NCI-H2227 (cell line): Measurements from ENCODE around the gene SKAP2.
A peak's percentile ranks its signal among the peaks of the same experiment; 100 is the strongest.

Source experiments
- DNase-seq: peaks from one replicate; lab custom pipeline; 2025; ENCODE audit not compliant: unreplicated experiment; lab: John Stamatoyannopoulos, UW

Gene SKAP2, protein sequence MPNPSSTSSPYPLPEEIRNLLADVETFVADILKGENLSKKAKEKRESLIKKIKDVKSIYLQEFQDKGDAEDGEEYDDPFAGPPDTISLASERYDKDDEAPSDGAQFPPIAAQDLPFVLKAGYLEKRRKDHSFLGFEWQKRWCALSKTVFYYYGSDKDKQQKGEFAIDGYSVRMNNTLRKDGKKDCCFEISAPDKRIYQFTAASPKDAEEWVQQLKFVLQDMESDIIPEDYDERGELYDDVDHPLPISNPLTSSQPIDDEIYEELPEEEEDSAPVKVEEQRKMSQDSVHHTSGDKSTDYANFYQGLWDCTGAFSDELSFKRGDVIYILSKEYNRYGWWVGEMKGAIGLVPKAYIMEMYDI

DNA sequence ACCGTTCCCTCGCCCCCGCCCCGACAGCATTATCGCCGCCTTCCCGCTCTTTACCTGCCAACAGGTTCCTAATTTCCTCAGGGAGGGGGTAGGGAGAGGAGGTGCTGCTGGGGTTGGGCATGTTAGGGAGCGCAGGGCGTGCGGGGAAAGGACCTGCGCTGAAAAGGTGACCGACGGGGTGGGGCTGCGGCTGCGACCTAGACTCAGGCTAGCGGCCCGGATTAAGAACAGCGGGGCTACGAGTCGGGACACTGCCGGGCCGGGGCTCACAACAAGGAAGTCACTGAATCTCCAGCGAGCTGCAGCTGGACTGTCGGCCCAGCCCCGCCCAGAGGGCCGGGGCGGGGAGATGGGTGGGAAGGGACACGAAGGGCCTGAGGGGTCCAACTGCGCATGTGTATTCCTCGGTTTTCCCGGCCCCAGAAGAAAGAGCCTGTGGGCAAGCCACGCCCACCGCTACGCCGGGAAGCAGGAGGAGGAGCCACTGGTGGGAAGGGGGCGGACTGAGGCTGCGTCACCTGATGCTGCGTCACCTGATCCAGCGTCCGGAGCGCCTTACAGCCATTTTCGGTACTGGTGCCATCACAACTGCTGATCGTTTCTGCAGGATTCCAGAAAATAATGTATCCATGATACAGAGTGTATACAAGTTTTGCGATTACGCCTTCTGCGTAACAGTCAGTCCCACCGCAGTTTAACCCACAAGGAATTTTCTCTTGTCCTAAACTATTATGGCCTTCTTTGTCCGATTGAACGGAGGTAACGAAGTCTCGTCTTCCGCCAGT is at the start of gene SKAP2:
TSS of gene SKAP2 (minus strand) at position 282 of the 785 bp plus-strand sequence. CDS start at position 121, 161 bp downstream.
- peak; percentile 98 for DNase-seq

DNA sequence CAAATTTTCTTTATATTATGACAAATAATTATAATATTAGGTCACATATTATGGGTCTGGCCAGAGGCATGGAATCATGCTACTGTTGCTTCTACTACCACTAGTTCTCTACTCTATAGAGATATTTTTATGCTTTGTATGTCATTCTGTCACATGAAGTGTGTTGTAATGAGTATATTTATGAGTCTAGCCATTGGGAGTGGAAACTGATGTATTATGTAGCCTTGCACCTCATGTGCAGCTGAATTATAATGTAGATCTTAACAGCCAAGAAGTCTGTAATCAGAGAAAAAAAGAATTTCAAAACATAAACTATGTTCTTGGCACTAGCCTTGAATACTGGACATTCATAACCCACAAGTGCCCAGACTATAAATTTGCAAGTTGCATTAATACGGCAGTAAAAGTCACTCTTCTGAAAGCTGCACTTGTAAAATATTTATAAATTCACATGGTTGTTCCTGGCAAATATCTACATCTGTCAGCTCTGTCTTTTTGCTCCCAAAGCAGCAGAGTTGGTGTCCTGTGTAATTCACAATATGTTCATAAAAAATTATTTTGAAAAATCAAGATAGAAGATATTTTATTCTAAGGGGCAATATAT is 48.6 kb upstream of the SKAP2 start:
- no peak for DNase-seq

DNA sequence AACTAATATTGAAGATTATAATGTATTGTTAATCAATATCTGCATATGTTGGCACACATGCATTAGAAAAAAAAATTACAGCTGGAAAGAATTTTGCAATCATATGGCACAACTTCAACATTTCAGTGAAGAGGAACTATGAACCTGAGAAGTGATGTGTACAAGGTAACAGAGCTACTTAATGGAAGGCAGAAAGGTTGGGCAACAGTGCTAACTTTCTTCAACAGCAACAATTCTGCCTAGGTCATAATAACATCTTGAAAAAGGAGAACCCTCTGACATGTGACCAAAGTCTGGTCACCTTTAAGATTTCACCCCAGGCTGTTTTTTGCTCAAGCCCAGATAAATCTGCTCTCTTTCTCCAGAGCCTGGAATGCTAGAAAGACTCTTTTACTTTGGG is 47.9 kb upstream of the SKAP2 start:
- no peak for DNase-seq

DNA sequence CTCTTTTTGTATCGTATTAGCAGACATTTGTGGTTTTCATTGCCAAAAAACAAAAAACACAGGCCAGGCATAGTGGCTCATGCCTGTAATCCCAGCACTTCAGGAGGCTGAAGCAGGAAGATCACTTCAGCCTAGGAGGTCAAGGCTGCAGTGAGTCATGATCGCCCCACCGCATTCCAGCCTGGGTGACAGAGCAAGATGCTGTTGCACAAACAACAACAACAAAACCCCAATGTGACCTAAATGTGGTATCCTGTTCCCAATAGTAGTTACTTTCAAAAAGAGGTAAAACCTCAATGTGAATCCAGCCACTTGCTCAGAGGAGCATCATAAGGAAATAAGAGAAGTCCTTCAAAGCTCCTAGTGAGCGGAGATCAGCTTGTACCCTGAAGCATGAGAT is 45.8 kb upstream of the SKAP2 start:
- DNase-seq = no peak

DNA sequence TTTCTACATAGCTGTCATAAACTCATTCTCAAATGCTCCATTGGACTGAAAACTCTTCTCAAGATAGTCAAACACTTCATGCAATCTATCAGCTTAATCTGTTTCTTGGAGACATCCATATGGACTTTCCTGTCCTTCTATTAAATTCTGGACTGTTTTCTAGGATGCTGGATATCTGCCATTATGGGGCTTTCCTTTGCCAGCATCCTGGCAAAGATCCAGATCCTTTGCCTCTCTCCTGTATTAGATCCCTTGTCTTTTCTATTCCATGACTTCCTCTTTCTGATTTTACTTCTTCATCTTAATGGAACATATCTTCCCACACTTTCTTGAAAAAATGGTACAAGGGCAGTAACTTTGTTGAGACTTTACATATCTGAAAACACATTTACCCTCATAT is 35.9 kb upstream of the SKAP2 start:
- no peak for DNase-seq

DNA sequence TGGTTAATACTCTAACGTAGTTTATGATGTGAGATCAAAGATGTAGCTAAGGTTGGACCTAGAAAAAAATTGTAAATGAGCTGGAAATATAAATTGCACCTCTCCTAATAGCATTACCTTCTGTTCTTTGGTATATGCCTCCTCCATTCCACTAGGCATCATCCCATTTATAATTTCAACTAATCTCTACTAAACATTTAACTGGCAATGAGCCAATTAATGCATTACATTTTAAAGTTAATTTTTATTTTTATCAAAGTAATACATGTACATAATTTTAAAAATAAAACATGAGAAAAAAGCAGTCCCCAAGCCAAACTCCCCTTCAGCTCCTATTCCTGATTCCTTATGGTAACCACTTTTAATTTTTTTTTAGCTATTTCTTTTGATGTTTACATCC is 35.1 kb upstream of the SKAP2 start:
- no peak for DNase-seq

DNA sequence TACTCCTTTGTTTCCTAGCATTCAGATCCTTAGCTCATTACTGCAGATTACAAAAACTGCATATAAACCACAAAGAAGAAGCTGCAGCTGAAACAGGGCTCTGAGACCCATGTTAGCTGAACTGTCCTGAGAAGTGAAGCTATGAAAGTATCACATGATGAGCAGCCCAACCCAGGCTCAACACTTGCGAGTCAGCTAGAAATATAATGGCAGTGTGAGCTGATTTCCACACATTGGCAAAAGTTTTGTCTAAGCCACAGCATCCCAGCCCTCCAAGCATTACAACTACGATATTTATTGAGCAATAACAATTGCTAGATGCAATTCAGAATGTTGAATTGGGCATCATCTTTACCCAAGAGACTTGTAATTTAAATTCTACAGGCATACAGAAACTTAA is 34.5 kb upstream of the SKAP2 start:
- DNase-seq = no peak

DNA sequence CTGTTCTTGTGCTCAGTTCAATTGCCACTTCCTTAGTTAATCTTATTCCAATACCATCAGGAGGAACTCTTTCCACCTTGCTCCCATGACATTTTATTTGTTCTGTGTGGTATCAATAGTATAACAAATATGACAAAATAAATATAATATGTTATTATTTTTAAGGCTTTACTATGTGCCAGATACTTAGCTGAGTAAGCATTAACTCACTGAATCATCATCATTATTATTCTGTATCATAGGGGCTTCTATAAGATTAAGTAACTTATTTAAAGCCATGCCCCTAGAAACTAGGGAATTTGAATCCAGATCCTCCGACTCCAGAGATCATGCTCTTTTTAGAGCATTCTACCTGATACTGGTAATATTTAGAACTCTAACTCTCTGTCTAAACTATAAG is 33.5 kb upstream of the SKAP2 start:
- no peak for DNase-seq

DNA sequence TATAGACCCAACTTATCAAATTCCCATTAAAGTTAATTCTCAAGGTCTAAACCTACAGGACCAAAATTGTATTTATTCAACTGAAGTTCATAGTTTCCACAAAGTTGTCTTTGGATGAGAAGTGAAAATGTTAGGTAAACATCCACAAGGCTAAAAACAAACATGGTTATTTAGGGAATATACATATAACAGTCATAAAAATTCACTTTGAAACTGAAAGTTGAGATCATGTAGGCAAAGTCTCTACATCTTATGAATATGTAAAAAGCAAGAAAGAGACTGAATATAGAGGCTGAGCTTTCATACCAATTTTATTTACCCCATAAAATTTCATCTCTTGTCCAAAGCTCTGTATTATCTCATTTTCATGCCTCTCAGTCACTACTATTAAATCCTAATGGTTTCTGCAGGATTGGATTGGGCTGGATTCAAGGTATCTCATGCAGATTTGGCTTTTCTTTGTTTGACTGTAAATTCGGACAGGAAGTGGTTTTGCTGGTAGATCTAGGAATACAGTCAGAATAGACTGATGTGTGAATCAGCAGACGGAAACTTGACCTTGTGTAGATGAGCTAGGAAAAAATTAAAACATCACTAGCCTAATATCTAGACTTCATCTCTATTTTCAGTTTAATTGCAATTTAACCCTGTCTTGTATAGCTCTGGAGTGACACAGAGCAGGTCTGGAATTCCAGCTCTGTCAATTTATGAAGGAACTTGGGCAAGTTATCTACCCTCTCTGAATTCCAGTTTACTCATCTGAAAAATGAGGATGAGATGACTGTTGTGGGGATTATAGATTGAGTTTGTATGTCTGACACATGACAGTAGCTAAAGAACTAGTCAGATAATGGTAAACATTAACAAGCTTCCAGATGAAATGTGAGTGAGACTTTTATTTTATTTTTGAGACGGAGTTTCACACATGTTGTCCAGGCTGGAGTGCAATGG is 27.3 kb upstream of the SKAP2 start:
- DNase-seq = no peak

DNA sequence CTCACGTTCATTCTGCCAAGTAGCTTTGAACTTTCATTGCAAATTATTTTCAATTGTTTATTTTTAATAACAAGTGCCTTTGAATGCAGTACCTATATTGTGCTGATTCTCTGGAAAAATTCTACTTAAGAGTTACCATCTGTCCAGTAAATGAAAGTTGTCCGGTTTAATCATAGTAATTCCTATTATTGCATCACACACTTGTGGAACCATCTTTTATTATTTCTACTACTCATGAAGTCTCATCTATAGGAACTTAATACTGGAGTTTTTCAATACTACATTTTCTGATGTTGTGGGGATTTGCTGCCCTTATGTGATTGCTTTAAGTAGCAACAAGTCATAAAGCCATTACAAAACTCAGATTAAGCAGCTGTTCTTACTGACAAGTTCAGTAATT is 16.5 kb upstream of the SKAP2 start:
- DNase-seq = no peak

DNA sequence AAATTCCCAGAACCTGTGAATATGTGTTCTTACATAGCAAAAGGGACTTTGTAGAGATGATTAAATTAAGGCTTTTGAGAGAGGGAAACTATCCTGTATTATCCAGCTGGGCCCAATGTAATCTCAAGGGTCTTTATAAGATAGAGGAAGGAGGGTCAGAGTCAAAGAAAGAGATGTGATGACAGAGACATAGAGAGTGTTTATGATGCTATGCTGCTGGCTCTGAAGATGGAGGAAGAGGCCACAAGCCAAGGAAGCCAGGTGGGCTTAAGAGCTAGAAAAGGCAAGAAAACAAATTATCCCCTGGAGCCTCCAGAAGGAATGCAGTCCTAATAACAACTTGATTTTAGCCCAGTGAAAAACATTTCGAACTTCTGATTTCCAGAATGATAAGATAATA is 15.3 kb upstream of the SKAP2 start:
- DNase-seq = no peak

DNA sequence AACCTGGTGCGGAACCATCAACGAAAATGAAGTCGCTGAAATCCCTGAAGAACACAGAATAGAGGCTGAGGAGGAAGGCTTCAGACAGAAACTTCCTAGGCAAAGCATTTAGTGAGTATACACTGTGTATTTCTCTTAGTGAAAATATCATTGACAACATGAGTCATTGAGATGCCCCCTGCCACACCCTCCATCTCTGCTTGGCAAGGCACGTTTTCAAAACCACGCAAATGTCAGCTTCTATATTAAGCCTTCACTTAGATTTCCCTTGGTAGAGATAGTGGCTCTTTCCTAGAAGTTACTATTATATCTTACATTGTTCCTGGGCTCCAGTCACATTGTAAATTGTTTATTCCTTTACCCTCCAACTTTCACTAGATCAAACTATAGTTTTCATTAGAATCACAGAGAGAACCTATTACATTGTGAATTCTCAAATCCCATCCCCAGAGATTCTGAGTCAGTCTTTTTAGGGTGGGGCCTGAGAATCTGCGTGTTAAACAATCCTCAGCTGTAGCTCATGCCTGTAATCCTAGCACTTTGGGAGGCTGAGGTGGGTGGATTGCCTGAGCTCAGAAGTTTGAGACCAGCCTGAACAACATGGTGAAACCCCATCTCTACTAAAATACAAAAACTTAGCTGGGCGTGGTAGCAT is 4.6 kb upstream of the SKAP2 start:
- DNase-seq = no peak

DNA sequence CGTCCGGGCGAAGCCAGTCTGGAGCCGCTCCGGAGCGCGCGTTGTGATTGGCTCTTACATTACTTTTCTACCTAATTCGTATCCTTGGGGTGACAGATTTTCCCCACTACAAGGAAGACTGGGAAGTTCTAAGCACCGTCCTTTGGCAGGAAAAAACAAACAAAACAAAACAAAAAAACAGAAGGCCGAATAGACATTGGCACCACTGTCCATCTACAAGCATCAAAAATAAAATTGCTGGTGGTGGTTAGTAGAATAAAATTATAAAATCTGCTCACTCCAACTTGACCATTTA is 651 bp upstream of the SKAP2 start:
- DNase-seq = no peak

DNA sequence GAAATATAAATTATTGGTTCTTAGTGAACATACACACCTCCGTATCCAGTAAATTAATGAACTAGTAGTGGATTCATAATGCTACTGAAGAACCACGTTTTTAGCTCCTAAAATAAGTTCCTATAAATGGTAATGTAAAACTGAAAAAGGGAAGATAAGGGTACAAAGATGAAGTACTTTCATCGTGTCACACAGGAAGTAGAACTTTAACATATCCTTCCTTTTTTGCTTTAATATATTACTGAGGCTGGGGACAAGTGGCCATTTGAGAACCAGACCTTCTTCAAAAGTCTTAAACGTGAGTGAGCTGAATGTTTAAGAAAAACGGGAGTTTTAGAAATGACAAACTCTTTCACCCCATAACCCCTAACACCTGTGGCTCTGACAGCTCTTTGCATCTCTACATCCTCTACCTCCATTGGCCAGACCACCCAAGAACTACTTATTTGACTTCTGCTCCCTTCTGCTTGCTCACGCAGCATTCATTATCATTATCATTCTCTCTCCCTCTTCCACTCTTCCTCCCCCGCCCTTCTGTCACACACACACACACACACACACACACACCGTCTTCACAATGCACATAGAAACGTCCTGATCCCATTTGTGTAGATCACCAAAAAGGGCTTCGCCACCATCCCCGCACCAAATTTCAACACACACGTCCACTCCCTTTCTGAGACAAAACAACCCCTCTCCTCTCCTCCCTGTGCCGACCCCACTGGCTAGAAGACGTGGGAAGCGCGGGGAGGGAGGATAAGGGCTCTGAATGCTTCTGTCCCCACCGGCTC is 677 bp downstream of the SKAP2 start:
- DNase-seq = peak; percentile 61

DNA sequence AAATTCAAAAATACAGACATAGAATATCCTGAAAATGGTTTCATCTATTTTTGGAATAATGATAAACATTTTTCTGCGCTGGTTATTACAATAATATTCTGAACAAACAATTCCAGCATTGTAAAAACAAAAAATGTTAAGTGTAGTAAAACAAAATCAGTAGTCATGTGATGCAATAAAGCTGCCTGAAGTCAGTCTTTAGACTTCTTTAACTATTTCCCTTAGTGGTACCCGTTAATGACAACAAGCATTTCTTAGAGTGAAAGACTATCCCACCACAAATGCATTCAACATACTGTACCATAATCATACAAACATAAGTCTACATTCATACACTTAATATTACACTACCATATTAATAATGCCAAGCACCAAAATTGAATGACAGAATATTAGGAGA is 1.6 kb downstream of the SKAP2 start:
- DNase-seq = no peak

DNA sequence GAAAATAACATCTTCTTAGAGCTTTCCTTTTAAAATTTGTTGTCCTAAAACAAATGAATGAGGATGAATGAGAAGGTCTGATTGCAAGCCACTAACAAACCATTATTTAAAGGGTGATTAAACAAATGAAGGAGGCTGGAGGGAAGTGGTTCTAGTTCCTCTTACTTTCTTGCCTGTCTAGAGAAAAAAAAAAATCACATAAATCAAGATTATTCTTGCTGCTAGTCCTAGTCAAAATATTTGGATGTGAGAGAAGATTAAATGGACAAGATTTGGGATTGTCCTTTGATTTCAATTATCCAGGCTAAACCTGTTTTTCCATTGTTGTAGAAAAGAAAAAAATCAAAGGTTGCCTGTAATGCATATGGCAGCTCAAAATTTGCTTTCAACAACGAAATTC is 3.3 kb downstream of the SKAP2 start:
- no peak for DNase-seq

DNA sequence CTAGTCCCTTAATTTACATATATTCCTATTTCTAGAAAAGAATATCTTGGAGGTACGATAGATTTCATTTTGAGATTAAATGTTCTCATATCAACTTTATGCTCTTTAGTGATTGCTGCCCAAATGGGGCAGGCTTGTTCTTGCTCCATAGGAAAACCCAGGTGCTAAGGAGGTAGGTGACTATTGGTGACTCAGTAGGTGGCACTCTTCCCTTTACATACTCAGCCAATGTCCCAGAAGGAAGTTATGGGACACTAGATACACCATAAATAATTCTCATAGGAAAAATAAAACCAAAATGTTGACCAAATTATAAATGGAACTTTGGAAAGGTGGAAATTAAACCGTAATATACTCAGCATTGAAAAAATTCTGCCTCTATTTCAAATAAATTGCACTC is 4.0 kb downstream of the SKAP2 start:
- DNase-seq = no peak

DNA sequence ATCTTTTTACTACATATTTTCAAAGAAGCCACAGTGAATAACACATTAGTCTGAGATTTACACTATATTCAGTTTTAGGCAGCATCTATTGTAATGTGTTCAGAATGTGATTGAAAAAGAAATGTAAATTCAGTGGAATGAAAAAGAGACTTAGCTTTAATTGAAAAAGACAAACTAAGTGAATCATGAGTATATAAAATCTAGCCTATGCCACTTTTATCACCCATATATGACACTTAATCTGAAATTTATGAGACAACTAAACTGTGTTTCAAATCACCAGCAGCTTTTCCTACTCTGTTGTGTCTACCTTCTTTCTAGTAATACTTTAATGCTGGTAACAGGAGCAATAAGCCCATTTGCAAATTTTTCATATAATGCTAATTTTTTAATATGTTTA is 4.7 kb downstream of the SKAP2 start:
- no peak for DNase-seq

DNA sequence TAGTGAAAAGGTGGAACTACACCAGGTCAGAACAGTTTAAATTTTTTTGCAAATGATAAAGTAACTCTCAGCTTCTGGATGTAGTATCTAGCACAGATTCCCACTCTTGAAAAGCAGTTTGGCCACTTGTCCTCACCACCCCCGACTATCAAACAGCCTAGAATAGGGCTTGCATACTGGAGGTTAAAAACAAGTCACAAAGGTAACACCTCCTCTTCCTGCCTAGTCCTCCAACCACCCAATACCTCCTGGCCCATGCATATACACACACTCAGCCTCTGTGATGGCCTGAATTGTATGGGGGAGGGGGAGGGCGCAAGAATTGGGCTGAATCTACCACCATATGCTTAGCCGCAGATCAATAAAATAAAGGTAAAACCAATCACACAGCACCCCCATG is 5.7 kb downstream of the SKAP2 start:
- DNase-seq = no peak

DNA sequence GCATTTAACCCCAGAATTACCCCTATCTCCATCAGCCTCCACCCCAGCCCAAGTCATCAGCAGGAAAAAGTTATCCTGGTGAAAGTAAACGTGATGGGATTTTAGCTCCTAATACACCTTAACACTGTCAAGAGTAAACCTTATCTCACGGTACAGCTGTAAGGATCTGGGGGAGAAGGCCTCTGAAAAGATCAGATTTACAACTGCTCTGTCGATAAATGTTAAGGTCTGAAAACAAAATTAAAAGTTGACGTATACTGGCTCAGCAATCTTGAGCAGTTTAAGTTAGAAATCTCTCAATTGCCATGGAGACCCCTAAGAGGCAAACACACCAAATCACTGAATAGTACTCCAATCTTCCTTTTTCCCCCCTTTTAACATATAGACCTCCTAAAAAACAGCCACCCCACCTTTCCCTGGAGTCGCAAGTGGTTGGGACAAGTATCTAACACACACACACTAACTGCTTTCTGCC is 6.1 kb downstream of the SKAP2 start:
- DNase-seq = no peak
